ENCODE measurements around the gene TMCC2.

- TF ChIP-seq, protein P1, sequence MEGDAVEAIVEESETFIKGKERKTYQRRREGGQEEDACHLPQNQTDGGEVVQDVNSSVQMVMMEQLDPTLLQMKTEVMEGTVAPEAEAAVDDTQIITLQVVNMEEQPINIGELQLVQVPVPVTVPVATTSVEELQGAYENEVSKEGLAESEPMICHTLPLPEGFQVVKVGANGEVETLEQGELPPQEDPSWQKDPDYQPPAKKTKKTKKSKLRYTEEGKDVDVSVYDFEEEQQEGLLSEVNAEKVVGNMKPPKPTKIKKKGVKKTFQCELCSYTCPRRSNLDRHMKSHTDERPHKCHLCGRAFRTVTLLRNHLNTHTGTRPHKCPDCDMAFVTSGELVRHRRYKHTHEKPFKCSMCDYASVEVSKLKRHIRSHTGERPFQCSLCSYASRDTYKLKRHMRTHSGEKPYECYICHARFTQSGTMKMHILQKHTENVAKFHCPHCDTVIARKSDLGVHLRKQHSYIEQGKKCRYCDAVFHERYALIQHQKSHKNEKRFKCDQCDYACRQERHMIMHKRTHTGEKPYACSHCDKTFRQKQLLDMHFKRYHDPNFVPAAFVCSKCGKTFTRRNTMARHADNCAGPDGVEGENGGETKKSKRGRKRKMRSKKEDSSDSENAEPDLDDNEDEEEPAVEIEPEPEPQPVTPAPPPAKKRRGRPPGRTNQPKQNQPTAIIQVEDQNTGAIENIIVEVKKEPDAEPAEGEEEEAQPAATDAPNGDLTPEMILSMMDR (IDR thresholded peaks at IDR 0.05) = no peak
- no peak for TF ChIP-seq POLR2A (IDR thresholded peaks at IDR 0.05)
Observed at GRCh38 chr1:205283270-205284147, 55.8 kb downstream of the TMCC2 start.

Measured in uterus (tissue), 2 donors.